AG09319 (cell line): ENCODE measurements around the gene BRSK1.

Experiments
- DNase-seq: peaks from one replicate; pipeline ENCODE4 v3.0.0-alpha.2; 2010; ENCODE audit warnings: low read depth; ENCODE audit errors: extremely low read depth
- CTCF ChIP-seq: IDR thresholded peaks from 2 replicates; pipeline ENCODE4 v1.5.1; 2011; ENCODE audit warnings: low read depth, mild to moderate bottlenecking, inconsistent platforms, low read length, moderate library complexity

BRSK1 gene

GRCh38 chr19:55341171-55341588 lies 57.4 kb downstream of the BRSK1 start:
- no peak for TF ChIP-seq CTCF
- DNase-seq: no peak

- TF ChIP-seq CTCF: no peak
- no peak for DNase-seq
Observed at GRCh38 chr19:55341595-55342531, 58.1 kb downstream of the BRSK1 start.

GRCh38 chr19:55344444-55344843 lies 60.6 kb downstream of the BRSK1 start:
- no peak for DNase-seq
- no peak; the same call in 1 of the 2 replicates for TF ChIP-seq CTCF

GRCh38 chr19:55345101-55345817 lies 61.5 kb downstream of the BRSK1 start:
- DNase-seq: no peak
- TF ChIP-seq CTCF: no peak

- TF ChIP-seq CTCF: no peak
Observed at GRCh38 chr19:55345818-55346724, 62.3 kb downstream of the BRSK1 start.

GRCh38 chr19:55346725-55347441 lies 63.1 kb downstream of the BRSK1 start:
- DNase-seq: no peak
- TF ChIP-seq CTCF: no peak

More at GRCh38 chr19:55345818-55346724, 62.3 kb downstream of the BRSK1 start:
- DNase-seq: no peak
